Caco-2 (cell line): ENCODE measurements around the gene PLEK. TPM values are rescaled to one million over a fixed set of nuclear protein-coding genes. Genes with fewer than 3 reads are reported as not detected.

Experiments
- BruUV-seq: library from RNA; stranded (reverse); fragments of 400-500 nt; replicated peaks from 2 replicates; lab custom pipeline; 2021; lab: Mats Ljungman, UMichigan
- CTCF ChIA-PET: fragments of 300-600 bp; sonication (Branson Sonifier 250); formaldehyde crosslinking; loops from one replicate; lab custom pipeline; 2022; ENCODE audit warnings: antibody characterized with exemption; lab: Charles Lee
- POLR2A ChIA-PET: fragments of 300-600 bp; sonication (Branson Sonifier 250); formaldehyde crosslinking; loops from one replicate; lab custom pipeline; 2022; ENCODE audit warnings: antibody characterized with exemption; lab: Charles Lee
- DNase-seq, 2 experiments: peaks; one replicate each; pipeline versions ENCODE4 v3.0.0 to v3.0.0-alpha.2; 2020 to 2022
- H3K27me3 ChIP-seq: replicated peaks from 2 replicates; pipeline ENCODE4 v1.6.0; 2011; ENCODE audit warnings: low read length; ENCODE audit not compliant: control insufficient read depth, insufficient read depth
- H3K36me3 ChIP-seq: 2 replicates; pipeline ENCODE4 v1.5.1; 2011; ENCODE audit warnings: low read length; ENCODE audit not compliant: control insufficient read depth, insufficient read depth
- H3K4me1 ChIP-seq: fragments of 250-450 bp; sonication (Bioruptor Pico); 2 replicates; pipeline ENCODE4 v1.5.1; 2020; ENCODE audit warnings: mild to moderate bottlenecking
- H3K4me3 ChIP-seq: 2 replicates; pipeline ENCODE4 v1.5.1; 2011; ENCODE audit warnings: low read depth, mild to moderate bottlenecking, control low read depth, low read length
- H3K9me3 ChIP-seq: fragments of 250-450 bp; sonication (Bioruptor Pico); 2 replicates; pipeline ENCODE4 v1.5.1; 2020; ENCODE audit warnings: mild to moderate bottlenecking, moderate library complexity
- H3K27ac Mint-ChIP-seq: one replicate; pipeline ENCODE4 v1.8.0; 2022; ENCODE audit warnings: mixed read lengths; ENCODE audit not compliant: unreplicated experiment
- H3K27me3 Mint-ChIP-seq: one replicate; pipeline ENCODE4 v1.8.0; 2022; ENCODE audit warnings: mixed read lengths; ENCODE audit not compliant: insufficient read depth, unreplicated experiment
- H3K36me3 Mint-ChIP-seq: one replicate; pipeline ENCODE4 v1.8.0; 2022; ENCODE audit warnings: mild to moderate bottlenecking, mixed read lengths; ENCODE audit not compliant: insufficient read depth, unreplicated experiment
- H3K4me1 Mint-ChIP-seq: one replicate; pipeline ENCODE4 v1.8.0; 2022; ENCODE audit warnings: low read depth, mixed read lengths; ENCODE audit not compliant: unreplicated experiment
- H3K4me3 Mint-ChIP-seq: one replicate; pipeline ENCODE4 v1.8.0; 2022; ENCODE audit warnings: mild to moderate bottlenecking, moderate library complexity, mixed read lengths; ENCODE audit not compliant: unreplicated experiment
- H3K9me3 Mint-ChIP-seq: one replicate; pipeline ENCODE4 v1.8.0; 2022; ENCODE audit warnings: mixed read lengths; ENCODE audit not compliant: unreplicated experiment
- intact Hi-C: fragments of 100-400 bp; cut with micrococcal nuclease; formaldehyde crosslinking; loops from one replicate; pipeline ENCODE4 v1.10.0; 2022; ENCODE audit not compliant: unreplicated experiment
- total RNA-seq: library from RNA; stranded (reverse); gene quantifications from 2 replicates; pipeline ENCODE4 v1.2.3, GENCODE V29; 2022
- TF ChIP-seq, protein P1 (sequence below), 2 experiments: fragments of 200-600 bp in 1 of 2; IDR thresholded peaks; 1 replicate in 1 of 2; 2 replicates in 1 of 2; pipeline versions ENCODE4 v1.5.1 to v1.8.0; 2011 to 2022; ENCODE audit warnings: antibody characterized with exemption in 1 of 2, control low read depth in 1 of 2, inconsistent platforms in 1 of 2, low read depth in 1 of 2, low read length in 1 of 2, mild to moderate bottlenecking in 1 of 2, moderate library complexity in 1 of 2; ENCODE audit not compliant: insufficient read depth in 1 of 2, severe bottlenecking in 1 of 2, unreplicated experiment in 1 of 2

PLEK gene
- total RNA-seq, 1 experiment from 2014 or later = not detected

DNA sequence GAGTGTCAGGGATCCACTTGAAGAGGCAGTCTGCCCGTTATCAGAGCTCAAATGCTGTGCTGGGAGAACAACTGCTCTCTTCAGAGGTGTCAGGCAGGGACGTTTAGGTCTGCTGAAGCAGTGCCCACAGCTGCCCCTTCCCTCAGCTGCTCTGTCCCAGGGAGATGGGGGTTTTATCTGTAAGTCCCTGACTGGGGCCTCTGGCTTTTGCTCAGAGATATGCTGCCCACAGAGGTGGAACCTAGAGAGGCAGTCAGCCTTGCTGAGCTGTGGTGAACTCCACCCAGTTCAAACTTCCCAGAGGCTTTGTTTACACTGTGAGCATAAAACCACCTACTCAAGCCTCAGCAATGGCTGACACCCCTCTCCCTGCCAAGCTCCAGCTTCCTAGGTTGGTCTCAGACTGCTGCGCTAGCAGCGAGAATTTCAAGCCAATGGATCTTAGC is 38.1 kb downstream of the PLEK start:
- intact Hi-C loops = no loop called here
- BruUV-seq = no TSS peak
- Mint-ChIP-seq H3K9me3 (peaks cover 25% of the 10 kb centered on the region), H3K27me3 (peaks cover 31% of the 10 kb centered on the region), H3K27ac (no peak overlapping the region), H3K4me1 (no peaks in the 10 kb centered on the region), H3K4me3 (no peak overlapping the region), H3K36me3 (peaks cover 5% of the 10 kb centered on the region)
- H3K4me3 ChIP-seq = no peak overlapping the region
- CTCF ChIA-PET = no interaction called here
- TF ChIP-seq, protein P1, sequence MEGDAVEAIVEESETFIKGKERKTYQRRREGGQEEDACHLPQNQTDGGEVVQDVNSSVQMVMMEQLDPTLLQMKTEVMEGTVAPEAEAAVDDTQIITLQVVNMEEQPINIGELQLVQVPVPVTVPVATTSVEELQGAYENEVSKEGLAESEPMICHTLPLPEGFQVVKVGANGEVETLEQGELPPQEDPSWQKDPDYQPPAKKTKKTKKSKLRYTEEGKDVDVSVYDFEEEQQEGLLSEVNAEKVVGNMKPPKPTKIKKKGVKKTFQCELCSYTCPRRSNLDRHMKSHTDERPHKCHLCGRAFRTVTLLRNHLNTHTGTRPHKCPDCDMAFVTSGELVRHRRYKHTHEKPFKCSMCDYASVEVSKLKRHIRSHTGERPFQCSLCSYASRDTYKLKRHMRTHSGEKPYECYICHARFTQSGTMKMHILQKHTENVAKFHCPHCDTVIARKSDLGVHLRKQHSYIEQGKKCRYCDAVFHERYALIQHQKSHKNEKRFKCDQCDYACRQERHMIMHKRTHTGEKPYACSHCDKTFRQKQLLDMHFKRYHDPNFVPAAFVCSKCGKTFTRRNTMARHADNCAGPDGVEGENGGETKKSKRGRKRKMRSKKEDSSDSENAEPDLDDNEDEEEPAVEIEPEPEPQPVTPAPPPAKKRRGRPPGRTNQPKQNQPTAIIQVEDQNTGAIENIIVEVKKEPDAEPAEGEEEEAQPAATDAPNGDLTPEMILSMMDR (IDR thresholded peaks at IDR 0.05; ENCODE audit: insufficient read depth in 1 of 2, low read depth in 1 of 2, low read length in 1 of 2, severe bottlenecking in 1 of 2, unreplicated experiment in 1 of 2) = no peak
- no peak for DNase-seq
- POLR2A ChIA-PET = no interaction called here
- no peaks in the 10 kb centered on the region for H3K27me3 ChIP-seq
- no peaks in the 10 kb centered on the region for H3K36me3 ChIP-seq
- no peaks in the 10 kb centered on the region for H3K4me1 ChIP-seq
- peaks cover 4% of the 10 kb centered on the region; the same call in 1 of the 2 replicates for H3K9me3 ChIP-seq

DNA sequence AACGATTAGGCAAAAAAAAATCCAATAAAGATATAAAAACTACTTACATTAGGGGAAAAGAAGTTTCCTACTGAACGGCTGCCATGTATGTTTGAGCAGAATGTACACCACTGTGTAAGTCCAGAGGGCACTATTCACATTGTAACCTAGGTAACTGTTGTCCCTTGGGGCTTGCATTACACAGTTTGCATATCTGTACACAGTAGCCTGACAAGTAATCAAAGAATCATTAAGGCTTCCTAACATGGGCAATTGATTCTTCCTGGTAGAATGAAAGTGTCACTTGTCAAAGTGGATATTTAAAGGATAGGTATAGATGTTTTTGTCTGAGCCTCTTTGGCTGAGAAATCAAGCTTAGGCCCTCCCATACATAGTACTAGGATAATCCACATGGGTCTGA is 39.1 kb downstream of the PLEK start:
- no peaks in the 10 kb centered on the region for H3K4me1 Mint-ChIP-seq
- intact Hi-C loops = no loop called here
- no peaks in the 10 kb centered on the region for H3K36me3 ChIP-seq
- H3K27me3 Mint-ChIP-seq = peaks cover 34% of the 10 kb centered on the region
- H3K36me3 Mint-ChIP-seq = peaks cover 5% of the 10 kb centered on the region
- TF ChIP-seq, protein P1 (IDR thresholded peaks at IDR 0.05; ENCODE audit: insufficient read depth in 1 of 2, low read depth in 1 of 2, low read length in 1 of 2, severe bottlenecking in 1 of 2, unreplicated experiment in 1 of 2) = no peak
- ChIA-PET CTCF (no interaction called here), POLR2A (no interaction called here)
- no peak for DNase-seq
- no peak overlapping the region for H3K4me3 Mint-ChIP-seq
- H3K9me3 Mint-ChIP-seq = peaks cover 29% of the 10 kb centered on the region
- no peaks in the 10 kb centered on the region for H3K4me1 ChIP-seq
- H3K27ac Mint-ChIP-seq = no peak overlapping the region
- H3K4me3 ChIP-seq = no peak overlapping the region
- peaks cover 4% of the 10 kb centered on the region; the same call in 1 of the 2 replicates for H3K9me3 ChIP-seq
- BruUV-seq = no TSS peak
- H3K27me3 ChIP-seq = no peaks in the 10 kb centered on the region

DNA sequence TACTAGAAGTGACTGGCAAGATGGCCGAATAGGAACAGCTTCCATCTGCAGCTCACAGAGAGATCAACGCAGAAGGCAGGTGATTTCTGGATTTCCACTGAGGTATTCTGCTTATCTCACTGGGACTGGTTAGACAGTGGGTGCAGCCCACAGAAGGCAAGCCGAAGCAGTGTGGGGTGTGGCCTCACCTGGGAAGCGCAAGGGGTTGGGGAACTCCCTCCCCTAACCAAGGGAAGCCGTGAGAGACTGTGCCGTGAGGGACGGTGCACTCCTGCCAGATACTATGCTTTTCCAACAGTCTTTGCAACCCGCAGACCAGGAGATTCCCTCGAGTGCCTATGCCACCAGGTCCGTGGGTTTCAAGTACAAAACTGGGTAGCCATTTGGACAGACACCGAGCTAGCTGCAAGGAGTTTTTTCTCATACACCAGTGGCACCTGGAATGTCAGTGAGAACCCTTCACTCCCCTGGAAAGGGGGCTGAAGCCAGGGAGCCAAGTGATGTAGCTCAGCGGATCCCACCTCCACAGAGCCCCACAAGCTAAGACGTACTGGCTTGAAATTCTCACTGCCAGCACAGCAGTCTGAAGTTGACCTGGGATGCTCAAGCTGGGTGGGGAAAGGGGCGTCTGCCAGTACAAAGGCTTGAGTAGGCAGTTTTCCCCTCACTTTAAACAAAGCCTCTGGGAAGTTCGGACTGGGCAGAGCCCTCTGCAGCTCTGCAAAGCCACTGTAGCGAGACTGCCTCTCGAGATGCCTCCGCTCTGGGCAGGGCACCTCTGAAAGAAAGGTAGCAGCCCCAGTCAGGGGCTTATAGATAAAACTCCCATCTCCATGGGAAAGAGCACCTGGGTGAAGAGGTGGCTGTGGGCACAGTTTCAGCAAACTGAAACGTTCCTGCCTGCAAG is 40.1 kb downstream of the PLEK start:
- H3K36me3 Mint-ChIP-seq = peaks cover 5% of the 10 kb centered on the region
- ChIA-PET CTCF (interaction anchor here (0.8 kb wide), 1 partner anchor 36 kb away, joined by 3 read pairs; no protein-coding TSS in a partner anchor), POLR2A (no interaction called here)
- peaks cover 27% of the 10 kb centered on the region for H3K9me3 Mint-ChIP-seq
- BruUV-seq = no TSS peak
- Histone ChIP-seq H3K4me3 (no peak overlapping the region), H3K4me1 (no peaks in the 10 kb centered on the region), H3K27me3 (no peaks in the 10 kb centered on the region), H3K36me3 (no peaks in the 10 kb centered on the region), H3K9me3 (peaks cover 4% of the 10 kb centered on the region; the same call in 1 of the 2 replicates)
- intact Hi-C loops = no loop called here
- H3K4me1 Mint-ChIP-seq = no peaks in the 10 kb centered on the region
- H3K27me3 Mint-ChIP-seq = peaks cover 34% of the 10 kb centered on the region
- no peak for DNase-seq
- H3K27ac Mint-ChIP-seq = no peak overlapping the region
- TF ChIP-seq, protein P1 (IDR thresholded peaks at IDR 0.05; ENCODE audit: insufficient read depth in 1 of 2, low read depth in 1 of 2, low read length in 1 of 2, severe bottlenecking in 1 of 2, unreplicated experiment in 1 of 2) = no peak
- no peak overlapping the region for H3K4me3 Mint-ChIP-seq
